Epidermal melanocyte (primary cell): ENCODE results near the gene PRSS27.
"Not testable (repeated sequence)": the region's sequence is repeated elsewhere in the genome, so short reads cannot be mapped to it uniquely, and the experiment has no call there.

Source experiments
- DNase-seq: peaks from one replicate; pipeline ENCODE4 v3.0.0; 2011; ENCODE audit warnings: low spot score; ENCODE audit not compliant: insufficient read length

The PRSS27 gene

DNA sequence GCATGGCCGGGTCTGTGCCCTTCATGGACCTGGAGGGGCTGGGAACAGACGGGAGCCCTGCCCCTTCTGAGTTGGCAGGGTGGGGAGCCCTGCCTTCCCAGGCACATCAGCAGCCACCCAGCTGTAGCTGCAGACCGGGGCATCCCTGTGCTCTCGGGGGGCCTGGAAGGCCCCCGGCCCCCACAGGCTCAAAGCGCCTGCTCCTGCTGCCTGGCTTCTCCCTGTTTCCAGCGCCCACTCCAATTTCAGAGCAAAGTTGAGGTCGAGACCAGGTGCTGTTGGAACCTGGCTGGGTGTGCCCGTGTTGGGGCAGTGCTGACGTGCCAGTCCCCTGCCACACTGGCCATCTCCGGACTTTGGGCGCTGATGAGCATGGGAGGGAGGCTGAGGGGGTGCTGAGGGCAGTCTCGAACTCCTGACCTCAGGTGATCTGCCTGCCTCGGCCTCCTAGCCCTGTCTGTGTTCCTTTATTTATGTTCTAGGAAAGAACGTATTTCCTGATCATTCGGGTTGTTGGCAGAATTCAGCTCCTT, 4.9 kb upstream of the PRSS27 start:
- no peak for DNase-seq

DNA sequence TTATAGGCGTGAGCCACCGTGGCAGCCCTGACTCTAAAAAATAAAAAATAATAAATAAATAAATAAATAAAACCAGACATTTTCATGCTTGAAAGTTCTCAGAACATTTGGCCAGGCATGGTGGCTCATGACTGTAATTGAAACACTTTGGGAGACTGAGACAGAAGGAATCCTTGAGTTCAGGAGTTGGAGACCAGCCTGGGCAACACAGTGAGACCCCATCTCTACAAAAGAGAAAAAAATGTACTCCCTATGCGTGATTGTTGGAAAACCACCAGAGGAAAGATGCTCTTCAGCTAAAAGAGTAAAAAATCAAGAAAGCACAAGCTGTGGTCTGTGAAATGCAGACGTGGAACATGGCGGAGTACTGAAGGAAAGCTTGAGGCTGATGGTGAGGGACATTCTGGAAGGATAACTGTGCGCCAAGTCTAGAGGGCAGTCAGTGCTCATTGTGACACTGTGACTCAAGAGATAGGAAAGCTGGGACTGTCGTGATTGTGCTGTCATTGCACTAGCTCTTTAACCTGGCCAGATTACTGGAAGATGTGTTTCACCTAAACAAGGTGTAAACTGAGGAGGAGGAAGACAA, 4.2 kb upstream of the PRSS27 start:
- no peak for DNase-seq

DNA sequence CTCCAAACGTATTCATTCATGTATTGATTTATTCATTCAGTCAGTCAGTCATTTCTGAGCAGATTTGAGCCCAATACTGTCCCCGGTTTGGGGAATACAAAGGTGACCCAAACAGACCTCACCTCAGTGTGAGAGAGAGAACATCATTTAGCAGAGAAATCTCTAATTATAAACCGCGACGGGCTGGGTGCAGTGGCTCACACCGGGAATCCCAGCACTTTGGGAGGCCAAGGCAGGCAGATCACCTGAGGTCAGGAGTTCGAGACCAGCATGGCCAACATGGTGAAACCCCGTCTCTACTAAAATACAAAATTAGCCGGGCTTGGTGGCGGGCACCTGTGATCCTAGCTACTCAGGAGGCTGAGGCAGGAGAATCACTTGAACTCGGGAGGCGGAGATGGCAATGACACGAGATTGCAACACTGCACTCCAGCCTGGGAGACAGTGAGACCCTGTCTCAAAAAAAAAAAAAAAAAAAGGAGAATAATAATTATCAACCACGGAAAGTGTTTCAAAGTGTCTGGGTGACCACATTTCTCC, 1.7 kb upstream of the PRSS27 start:
- not testable (repeated sequence) for DNase-seq

DNA sequence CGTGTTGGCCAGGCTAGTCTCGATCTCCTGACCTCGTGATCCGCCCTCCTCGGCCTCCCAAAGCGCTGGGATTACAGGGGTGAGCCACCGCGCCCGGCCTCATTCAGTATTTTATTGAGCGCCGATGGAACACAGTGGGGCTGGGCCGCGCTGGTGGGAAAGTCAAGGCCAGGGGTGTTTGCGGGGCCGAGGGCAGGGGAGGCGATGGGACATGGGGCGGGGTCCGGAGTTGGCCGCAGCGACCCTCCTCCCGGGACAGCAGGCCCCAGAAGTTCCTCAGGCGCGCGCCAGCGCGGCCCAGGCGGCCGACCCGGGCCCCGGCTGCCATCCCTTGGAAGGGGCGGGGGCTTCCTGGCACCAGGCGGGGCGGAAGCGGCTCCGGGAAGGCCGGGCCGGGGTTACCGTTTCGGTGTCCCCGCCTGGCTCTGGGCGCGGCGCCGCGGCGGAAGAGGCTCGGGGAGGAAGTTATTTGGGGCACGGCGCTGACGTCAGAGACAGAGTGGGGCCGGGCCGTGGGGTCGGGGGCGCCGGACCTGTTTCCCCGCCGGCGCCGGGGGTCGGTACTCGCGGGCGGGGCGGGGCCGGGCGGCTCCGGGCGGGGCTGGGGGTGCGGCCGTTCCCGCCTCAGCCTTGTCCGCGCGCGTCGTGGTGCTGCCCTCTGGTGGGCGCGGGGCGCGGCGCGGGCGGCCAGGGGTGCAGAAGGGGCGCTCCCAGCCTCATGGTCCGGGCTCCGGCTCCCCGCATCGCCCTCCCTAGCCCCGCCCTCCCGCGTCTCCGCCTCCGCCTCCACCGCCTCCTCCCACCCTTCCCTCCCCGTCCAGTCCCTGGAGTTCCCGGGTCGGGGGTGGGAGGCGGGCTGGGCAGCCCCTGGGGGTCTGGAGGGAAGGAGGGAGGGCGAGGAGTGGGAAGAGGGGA, 952 bp upstream of the PRSS27 start:
- DNase-seq: peak; percentile 88

DNA sequence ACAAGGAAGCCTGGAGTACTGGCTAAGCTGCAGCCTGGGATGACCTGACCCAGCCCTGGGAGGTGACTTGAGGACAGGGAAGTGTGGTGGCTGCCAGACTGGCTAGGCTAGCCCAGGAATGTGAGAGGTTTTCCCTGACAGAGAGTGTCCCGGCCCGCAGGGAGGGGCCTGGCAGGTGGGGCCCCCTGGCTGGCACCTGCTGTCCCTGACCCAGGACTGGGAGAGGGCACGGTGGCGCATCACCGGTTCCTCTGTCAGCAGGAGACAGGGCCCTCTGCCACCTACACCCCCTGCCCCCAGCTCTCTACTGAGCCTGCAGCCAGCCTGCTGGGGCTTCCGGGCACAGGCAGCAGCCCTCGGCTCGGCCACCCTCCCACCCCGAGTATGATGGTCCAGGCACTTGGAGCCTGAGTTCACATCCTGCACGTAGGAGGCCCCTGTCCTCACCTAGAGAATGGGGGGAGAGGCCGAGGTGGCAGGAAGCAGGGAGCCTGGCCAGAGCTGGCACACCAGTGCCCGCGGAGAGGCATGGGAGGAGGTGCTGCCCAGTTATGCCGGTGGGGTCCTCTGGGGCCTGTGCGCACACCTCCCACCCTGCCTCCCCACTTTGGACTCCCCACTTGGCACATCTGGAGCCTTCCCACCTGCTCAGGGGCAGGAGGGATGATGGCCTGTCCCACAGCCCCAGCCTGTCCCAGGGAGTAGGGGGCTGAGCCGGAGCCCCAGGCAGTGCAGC, 528 bp downstream of the PRSS27 start:
- no peak for DNase-seq

DNA sequence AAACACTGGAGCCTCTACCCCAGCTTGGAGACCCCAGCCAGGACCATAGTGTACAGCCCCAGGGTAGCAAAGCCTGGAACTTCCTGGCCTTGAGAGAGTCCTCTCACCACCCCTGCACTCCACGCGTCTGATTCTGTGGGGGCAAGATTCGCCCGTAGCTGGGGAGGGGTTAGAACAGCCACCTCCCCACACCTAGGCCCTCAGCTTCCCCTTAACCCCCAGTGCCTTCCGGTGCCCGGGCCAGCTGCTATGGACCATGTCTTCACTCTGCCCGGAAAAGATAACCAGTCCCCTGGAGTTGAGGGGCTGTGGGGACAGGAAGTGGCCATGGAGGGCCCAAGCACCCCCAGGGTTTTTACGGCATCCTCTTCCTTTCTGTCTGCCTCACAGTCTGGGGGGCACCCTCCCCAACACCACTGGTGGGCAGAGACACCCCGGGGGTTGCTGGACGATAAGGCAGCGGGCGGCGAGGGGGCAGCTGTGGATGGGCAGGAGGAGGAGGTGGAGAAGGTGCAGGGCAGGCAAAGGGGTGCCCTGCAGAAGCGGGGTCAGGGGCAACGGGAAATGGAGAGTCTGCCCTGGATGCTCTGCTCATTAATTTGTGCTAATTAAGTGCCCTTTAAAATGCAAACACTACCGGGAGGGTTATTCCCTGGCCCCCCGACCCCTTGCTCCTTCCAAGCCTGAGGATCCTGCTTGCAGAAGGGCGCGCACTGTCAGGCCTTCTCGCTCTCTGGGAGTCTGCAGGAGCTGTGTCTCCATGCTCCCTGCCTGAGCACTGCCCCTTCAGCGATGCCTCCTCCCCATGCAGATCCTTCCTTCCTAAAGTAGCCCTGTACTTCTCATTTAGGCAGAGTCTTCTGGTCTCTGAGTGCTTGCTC, 2.4 kb downstream of the PRSS27 start:
- no peak for DNase-seq

DNA sequence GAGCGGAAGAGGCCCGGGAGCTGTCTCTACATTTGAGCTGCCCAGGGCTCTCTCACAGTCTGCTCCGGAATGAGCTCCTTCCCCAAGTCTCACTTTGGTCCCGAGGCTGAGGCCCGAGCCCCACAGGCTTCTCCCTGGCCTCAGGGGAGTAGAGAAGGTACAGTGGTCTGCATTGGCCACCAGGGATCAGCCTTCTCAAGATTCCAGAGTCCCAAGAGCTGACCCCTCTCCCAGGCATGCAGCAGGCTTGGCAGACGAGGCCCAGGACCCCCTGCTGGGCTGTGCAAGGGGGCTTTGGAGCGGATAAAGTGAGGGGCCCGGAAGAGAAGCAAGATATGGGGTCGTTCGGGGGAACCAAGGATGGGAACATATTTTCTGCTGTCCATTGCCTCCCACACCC, 3.1 kb downstream of the PRSS27 start:
- DNase-seq: no peak

DNA sequence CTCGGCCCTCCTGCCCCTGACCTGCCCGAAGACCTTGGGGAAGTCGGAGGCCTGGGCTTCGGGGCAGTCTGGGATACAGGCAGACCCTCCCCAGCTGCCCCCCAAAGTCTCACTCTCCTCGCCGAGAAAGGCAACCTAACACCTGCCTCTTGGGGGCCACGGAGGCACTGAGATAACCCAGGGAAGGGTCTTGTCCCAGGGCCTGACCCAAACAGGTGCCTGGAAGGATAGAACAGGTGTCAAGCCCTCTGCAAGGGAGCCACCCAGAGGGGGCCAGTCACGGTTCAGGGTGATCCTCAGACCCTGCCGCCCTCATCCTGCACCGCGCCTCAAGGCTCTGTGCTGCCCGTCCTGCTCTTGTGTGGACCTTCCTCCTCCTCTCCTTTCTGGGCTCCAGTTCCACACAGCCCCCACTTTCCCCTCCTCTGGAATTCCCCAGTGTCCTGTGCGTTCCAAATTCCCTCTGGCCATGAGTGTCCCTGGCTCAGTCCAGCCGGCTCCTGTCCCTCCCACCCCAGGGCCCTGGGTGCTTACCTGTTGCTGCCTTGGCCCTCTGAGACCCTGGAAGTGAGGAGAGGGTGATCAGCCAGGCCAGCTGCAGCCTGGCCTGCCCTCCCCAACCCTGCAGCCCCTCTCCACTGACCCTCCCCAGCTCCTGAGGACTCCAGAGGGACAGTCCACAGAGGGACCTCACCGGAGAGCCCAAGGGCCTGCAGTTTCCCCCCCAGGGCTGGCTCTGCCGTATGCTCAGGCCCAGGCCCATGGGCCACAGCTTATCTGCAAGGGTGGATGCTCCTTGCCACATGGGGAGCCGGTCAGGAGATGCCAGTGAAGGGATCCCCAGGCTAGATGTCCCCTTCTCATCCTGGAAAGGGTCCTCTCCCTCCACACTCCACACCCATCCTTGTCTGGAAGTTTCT, 3.8 kb downstream of the PRSS27 start:
- no peak for DNase-seq

DNA sequence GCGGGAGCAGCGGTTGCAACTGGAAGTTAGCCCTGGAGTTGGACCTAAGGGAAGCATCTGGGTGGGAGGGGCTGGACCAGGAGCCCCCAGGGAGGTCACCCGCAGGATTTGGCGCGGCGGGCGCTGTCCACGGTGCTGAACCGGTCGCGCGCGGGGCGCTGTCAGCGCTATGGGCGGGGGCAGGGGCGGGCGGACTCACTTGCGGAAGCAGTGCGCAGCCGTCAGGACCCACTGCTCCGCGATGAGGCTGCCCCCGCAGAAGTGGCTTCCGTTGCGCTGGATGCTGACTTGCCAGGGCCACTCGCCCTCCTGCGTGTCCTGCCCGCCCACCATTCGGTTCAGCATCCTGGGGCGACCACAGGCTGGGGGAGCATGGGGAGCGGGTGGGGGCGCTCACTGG, 4.5 kb downstream of the PRSS27 start:
- peak; percentile 68 for DNase-seq

DNA sequence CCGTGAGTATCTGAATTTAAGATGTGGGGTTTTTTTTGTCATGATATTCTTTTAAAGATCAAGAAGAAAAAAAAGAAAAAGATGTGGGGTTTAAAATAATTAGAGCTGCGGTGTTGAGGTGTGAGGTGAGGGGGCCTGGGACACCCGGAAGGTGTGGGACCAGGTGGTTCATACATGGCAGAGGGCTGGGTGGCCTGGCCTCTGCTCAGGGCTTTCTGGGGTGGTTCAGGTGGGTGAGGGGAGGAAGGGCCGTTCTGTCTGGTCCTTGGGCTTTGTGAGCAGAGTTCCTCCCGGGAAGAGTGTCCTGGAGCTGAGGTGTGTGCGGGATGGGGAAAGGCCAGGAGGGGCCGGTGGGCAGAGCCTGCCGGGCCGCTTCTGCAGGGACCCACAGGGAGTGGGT, 5.0 kb downstream of the PRSS27 start:
- DNase-seq: no peak

DNA sequence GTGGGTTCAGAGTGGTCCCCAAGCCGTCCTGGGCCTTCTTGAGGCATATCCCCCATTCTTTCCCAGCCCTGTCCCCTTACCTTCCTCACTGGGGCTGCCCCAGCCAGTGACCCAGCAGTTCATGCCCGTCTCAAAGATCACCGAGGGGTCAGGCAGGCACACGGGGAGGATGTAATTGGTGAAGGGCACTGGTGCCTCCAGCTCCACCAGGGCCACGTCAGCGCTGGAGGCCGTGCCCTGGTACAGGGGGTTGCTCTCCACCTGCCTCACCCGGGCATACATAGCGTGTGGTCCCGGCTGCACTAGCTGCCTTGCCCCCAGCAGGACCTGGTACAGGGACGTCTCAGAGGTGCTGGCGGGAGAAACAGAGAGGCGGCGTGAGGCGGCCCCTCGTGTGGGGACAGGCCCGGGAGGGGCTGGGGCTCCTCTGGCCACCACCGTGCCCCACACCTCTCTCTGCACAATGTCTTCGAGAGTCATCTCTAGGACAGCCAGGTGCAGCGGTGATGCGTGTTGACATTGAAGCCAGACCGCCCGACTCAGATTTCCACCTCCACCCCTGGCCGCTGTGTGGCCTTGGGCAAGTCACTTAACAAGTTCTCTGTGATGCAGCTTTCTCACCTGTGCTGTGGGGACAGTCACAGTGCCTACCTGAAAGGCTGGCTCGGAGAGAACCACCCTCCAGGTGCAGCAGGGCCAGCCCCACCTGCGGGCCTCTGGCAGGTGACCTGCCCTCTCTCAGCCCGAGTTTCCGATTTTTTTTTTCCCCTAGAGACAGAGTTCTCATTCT, 5.8 kb downstream of the PRSS27 start:
- DNase-seq: no peak

DNA sequence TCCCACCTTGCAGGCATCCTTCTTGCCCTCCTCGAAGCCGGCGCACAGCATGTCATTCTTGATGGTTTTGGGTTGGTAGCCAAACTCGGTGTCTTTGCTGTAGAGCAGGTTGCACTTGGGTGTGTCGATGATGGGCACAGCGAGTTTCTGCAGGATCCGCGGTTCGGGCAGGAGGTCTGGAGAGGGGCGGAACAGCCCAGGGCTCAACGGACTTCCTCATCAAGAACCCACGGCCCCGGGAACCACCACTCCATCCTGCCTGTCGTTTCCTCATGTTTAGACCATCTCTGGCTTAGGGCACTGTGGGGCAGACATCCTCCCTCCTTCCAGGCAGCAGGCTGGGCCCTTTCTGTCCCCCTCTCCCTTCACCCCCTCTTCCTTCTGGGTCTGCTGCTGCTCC, 6.5 kb downstream of the PRSS27 start:
- no peak for DNase-seq

DNA sequence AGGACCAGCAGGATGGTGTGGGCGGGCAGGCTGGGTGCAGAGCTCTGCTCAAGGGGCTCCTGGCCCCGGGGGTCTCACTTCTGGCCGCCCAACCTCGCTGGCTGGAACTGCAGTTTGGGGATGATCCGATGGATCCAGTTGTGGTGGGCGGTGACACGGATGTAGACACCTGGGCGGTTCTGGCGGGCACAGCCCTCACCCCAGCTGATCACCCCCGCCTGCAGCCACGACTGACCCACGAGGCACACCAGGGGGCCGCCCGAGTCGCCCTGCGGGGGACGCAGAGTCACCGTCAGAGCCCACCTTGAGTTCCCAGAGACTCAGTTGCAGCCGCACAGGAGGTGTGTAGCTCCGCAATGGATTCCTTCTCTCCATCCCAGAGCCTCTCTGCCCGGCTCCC, 7.5 kb downstream of the PRSS27 start:
- DNase-seq: no peak

DNA sequence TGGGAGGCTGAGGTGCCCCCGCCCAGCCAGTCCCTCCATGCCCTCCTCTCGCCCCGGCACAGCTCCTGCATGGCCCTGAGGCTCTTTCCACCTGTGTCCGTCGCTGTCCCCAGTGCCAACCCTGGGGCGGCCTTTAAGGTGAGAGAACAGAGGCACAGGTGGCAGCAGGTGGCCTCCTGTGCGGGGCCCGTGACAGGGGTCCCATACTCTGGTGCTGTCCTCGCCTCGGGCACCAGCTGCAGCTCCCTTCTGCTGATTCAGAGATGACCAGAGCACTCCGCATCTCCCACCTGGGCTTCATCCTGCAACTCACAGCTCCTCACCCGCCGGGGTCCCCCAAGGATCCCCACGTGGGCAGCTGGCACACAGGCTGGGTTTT, 8.0 kb downstream of the PRSS27 start:
- DNase-seq: no peak

DNA sequence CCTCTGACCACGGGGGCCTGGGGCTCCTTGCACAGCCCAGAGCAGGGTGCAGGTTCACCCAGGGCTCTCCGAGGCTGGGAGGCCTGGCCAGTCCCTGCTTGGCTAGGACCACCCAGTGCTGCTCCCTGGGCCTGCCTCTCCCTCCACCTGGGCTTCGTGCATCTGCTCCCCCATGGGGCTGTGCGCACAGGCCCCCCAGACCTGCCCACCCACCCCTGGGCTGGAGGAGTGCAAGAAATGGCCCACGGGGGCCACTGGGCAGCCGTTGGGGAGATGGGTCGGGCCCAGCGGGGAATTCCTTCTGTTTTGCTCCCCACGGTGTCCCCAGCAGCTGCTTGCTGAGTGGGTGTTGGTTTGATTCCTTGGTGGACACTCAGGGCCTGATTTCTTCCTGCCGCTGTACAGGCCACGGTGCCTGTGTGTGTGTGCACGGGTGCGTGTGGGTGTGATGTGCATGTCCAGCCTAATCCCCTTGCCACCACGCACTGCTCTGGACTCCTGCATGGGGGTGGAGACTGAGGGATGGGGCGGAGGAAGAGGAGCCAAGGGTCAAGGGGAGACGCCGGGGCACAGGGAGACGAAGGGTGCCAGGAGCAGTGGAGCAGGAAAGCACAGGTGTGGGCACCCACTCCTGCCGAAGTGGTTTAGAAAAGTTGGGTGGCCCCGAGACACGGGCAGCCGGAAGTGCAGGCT, 8.5 kb downstream of the PRSS27 start:
- no peak for DNase-seq

DNA sequence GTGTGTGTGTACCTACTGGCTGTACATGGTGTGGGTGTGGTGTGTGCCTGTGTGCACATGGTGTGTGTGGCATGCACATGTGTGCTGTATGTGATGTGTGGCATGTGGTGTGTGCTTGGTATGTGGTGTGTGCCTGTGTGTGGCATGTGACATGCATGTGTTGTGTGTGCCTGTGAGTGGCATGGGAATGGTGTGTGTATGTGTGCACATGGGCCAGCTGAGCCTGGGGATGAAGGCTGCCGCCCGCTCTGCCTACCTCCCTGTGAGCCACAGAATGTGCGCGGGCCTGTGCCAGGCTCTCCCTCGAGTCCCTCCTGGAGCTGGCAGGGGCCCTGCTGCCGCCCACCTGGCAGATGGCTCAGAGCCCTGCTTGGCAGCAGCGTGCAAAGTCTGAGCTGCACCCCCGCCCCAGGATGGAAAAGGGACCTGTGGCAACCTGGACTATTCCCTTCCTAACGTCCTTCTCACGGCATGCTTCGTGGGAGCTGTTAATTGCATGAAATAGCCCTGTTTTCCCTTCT, 9.3 kb downstream of the PRSS27 start:
- no peak for DNase-seq

DNA sequence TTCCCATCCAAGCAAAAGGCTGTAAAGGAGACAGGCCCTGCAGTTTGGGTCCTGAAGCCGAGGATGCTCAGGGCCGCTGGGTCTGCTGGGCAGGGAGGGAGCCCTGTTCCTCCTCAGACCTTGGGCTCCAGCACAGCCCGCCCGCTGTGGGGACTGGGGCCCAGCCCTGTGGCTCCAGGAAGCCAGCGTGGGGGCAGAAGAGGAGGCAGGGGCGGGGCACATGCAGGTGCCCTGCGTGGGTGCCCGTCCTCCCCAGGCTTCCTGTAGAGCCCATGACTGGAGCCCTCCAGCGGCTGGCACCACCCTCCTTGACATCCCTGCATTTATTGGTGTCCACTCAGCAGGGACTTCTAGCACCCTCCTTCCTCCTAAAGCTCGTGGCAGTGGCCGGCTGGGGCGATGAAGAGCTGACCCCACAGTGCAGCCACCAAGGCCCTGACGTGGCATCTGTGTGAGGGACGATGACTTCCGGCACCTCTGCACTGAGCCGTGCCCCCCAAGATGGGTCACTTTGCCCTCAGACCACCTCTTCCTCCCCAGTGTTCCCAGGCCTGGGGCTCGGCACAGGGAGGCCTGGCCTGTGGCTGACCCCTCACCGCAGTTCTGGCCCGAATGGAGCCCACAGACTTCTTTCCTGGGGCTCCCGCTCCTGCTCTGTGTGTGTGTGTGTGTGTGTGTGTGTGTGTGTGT, 9.9 kb downstream of the PRSS27 start:
- no peak for DNase-seq

DNA sequence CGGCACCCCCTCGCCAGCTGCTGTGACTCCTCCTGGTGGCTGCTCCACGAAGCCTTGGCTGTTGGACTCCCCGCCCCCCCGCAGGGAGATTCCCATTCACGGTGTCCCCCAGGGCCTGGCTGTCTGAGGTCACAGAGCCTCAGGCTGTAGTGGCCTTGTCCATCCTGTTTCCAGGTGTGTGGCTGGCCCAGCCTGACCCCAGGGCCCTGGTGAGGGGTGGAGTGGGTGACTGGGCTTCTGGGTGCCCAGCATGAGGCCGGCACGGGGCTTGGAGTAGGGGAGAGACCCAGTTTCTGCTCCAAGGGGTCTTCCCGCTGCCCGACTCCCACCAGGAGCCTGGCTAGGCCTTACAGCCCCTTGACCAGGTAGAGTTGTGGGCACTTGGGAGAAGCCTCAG, 10.4 kb downstream of the PRSS27 start:
- DNase-seq: no peak
